Osteocyte (in vitro differentiated cells): ENCODE measurements around the gene TSHZ2. TPM values are rescaled to one million over a fixed set of nuclear protein-coding genes. Genes with fewer than 3 reads are reported as not detected.

Experiments used
- DNase-seq: peaks from one replicate; pipeline ENCODE4 v3.0.0; 2021; ENCODE audit warnings: mixed read lengths; ENCODE audit not compliant: unreplicated experiment; ENCODE audit errors: extremely low spot score
- H3K27ac Mint-ChIP-seq: one replicate; pipeline ENCODE4 v1.8.0; 2021; ENCODE audit warnings: mild to moderate bottlenecking, mixed read lengths; ENCODE audit not compliant: unreplicated experiment
- H3K27me3 Mint-ChIP-seq: one replicate; pipeline ENCODE4 v1.8.0; 2021; ENCODE audit warnings: mixed read lengths; ENCODE audit not compliant: unreplicated experiment
- H3K36me3 Mint-ChIP-seq: one replicate; pipeline ENCODE4 v1.8.0; 2021; ENCODE audit warnings: mixed read lengths; ENCODE audit not compliant: unreplicated experiment
- H3K4me1 Mint-ChIP-seq: one replicate; pipeline ENCODE4 v1.8.0; 2021; ENCODE audit warnings: mixed read lengths; ENCODE audit not compliant: unreplicated experiment
- H3K4me3 Mint-ChIP-seq: one replicate; pipeline ENCODE4 v1.8.0; 2021; ENCODE audit warnings: mild to moderate bottlenecking, moderate library complexity, mixed read lengths; ENCODE audit not compliant: unreplicated experiment
- H3K9me3 Mint-ChIP-seq: one replicate; pipeline ENCODE4 v1.8.0; 2021; ENCODE audit warnings: mixed read lengths; ENCODE audit not compliant: unreplicated experiment
- total RNA-seq: library from RNA; stranded (reverse); gene quantifications from 2 replicates; pipeline ENCODE4 v1.2.1, GENCODE V29; 2021
- TF ChIP-seq, protein P1 (sequence below): fragments of 200-600 bp; sonication (generic); IDR thresholded peaks from 2 replicates; pipeline ENCODE4 v1.5.0; 2021; ENCODE audit warnings: antibody characterized with exemption, mild to moderate bottlenecking, moderate library complexity

TSHZ2 gene
- total RNA-seq, 1 donor from 2014 or later, result not detected

DNA sequence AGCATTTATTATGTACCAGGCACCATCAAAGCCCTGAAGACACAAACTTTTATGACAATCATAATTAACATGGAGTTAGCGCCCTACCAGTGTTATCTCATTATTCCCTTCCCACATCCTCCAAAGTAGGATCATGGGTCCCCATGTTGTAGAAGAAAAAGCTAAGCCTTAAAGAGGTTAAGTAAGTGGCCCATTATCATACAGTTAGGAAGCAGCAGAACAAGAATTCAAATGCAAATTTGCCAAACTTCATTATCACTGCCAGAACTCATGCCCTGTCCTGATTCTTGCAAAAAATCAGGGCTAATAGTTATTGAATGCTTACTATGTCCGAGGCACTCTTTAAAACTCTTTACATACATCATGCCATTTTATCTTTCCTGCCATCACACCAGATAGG, 310.9 kb downstream of the TSHZ2 start:
- TF ChIP-seq, protein P1, sequence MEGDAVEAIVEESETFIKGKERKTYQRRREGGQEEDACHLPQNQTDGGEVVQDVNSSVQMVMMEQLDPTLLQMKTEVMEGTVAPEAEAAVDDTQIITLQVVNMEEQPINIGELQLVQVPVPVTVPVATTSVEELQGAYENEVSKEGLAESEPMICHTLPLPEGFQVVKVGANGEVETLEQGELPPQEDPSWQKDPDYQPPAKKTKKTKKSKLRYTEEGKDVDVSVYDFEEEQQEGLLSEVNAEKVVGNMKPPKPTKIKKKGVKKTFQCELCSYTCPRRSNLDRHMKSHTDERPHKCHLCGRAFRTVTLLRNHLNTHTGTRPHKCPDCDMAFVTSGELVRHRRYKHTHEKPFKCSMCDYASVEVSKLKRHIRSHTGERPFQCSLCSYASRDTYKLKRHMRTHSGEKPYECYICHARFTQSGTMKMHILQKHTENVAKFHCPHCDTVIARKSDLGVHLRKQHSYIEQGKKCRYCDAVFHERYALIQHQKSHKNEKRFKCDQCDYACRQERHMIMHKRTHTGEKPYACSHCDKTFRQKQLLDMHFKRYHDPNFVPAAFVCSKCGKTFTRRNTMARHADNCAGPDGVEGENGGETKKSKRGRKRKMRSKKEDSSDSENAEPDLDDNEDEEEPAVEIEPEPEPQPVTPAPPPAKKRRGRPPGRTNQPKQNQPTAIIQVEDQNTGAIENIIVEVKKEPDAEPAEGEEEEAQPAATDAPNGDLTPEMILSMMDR, result no peak
- no peak overlapping the region for H3K27ac Mint-ChIP-seq
- H3K4me3 Mint-ChIP-seq, result no peak overlapping the region
- no peaks in the 10 kb centered on the region for H3K4me1 Mint-ChIP-seq
- no peak for DNase-seq
- H3K9me3 Mint-ChIP-seq, result no peaks in the 10 kb centered on the region
- no peaks in the 10 kb centered on the region for H3K36me3 Mint-ChIP-seq
- no peaks in the 10 kb centered on the region for H3K27me3 Mint-ChIP-seq

DNA sequence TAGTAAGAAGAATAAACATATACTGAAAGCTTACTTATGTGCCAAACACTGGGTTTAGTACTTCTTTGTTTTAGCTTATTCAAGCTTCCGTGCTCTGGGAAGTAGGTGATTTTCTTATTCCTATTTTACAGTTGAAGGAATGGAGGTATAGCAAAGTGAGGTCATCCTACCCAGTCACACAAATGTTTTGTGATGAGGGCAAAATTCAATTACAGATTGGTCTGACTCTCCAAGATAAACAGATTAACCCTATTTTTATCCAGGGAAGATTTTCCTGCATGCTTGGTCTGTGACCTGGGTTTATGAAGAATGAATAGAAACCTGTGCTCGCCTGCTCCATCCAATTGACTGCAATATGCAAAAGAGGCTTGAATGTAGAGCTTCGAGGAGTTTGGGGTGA, 311.4 kb downstream of the TSHZ2 start:
- TF ChIP-seq, protein P1, result no peak
- Mint-ChIP-seq H3K9me3 (no peaks in the 10 kb centered on the region), H3K27ac (no peak overlapping the region), H3K36me3 (no peaks in the 10 kb centered on the region), H3K4me3 (no peak overlapping the region), H3K4me1 (no peaks in the 10 kb centered on the region), H3K27me3 (no peaks in the 10 kb centered on the region)
- DNase-seq, result no peak

DNA sequence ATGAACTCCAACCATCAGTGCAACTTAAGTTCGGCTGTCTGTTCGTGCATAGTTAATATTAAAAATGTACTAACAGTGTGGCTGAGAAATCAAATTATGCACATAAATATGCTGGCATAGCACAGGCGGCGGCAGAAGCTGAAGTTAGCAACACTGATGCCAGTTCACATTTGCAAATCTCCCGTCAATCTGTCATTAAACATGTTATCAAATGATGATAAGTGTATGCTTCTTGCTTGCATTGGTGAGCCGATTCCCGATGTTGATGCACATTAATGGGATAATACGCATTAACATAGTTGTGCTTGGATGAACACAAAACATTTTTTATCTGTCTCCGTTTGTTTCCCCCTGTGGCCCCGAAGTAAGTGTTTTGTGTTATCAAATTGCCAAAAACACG, 312.1 kb downstream of the TSHZ2 start:
- no peaks in the 10 kb centered on the region for H3K36me3 Mint-ChIP-seq
- no peaks in the 10 kb centered on the region for H3K9me3 Mint-ChIP-seq
- DNase-seq, result no peak
- H3K4me1 Mint-ChIP-seq, result no peaks in the 10 kb centered on the region
- no peak overlapping the region for H3K4me3 Mint-ChIP-seq
- H3K27ac Mint-ChIP-seq, result no peak overlapping the region
- TF ChIP-seq, protein P1, result no peak
- H3K27me3 Mint-ChIP-seq, result no peaks in the 10 kb centered on the region

DNA sequence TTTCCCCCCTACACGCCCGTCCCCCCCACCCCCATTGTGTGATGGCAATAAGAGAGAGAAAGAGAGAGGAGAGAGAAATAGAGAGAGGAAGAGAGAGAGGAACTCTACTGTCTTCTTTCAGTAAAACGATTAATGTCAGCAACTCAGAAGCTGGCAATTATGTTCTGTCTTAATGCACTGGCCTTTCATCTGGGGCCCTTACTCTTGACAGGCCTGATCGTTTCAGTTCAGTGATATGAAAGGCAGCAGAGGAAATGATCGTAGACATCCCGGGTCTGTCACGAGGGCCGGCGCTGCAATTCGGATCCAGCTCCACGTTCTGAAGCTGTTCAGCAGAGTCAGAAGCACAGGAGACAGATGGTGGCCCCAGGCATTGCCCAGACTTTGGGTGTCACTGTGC, 312.5 kb downstream of the TSHZ2 start:
- Mint-ChIP-seq H3K27ac (no peak overlapping the region), H3K4me3 (no peak overlapping the region), H3K36me3 (no peaks in the 10 kb centered on the region), H3K9me3 (no peaks in the 10 kb centered on the region), H3K4me1 (no peaks in the 10 kb centered on the region), H3K27me3 (no peaks in the 10 kb centered on the region)
- no peak for DNase-seq
- TF ChIP-seq, protein P1, result no peak

DNA sequence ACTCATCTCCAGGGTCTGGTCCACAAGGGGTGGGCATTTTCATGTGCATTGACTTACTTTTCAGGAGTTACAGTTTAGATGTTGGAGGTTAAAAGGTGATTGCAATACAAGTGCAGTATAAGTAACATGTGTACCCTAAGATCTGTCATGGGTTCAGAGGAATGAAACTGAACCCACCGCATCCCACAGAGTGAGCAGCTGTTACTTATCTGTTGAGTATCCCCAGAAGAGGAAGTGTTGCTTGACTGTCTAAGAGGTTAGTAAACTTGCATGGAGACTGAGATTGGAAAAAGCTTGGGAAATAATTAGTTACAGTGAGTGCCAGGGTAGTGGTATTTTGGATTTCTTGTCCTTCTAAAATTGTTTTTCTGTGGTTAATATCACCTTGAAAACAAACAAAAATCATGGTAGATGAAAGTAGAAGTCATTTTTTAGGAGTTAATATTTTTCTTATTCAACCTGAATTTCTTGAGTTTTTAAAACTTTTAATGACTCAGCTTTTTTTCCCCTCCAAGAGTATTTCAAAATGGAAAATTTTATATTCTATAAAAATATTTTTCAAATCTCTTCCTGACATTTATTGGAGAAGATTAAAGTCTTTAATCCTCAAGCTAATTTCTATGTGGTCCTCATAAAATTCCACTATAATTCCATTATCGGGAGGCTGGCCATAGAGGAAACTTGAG, 315.3 kb downstream of the TSHZ2 start:
- no peak overlapping the region for H3K27ac Mint-ChIP-seq
- H3K36me3 Mint-ChIP-seq, result no peaks in the 10 kb centered on the region
- no peak overlapping the region for H3K4me3 Mint-ChIP-seq
- H3K9me3 Mint-ChIP-seq, result no peaks in the 10 kb centered on the region
- no peaks in the 10 kb centered on the region for H3K27me3 Mint-ChIP-seq
- TF ChIP-seq, protein P1, result no peak
- DNase-seq, result no peak
- H3K4me1 Mint-ChIP-seq, result no peaks in the 10 kb centered on the region
